ENCODE measurements around the gene DLG5.
A peak's percentile ranks its signal among the peaks of the same experiment; 100 is the strongest.

DLG5 gene

DNA sequence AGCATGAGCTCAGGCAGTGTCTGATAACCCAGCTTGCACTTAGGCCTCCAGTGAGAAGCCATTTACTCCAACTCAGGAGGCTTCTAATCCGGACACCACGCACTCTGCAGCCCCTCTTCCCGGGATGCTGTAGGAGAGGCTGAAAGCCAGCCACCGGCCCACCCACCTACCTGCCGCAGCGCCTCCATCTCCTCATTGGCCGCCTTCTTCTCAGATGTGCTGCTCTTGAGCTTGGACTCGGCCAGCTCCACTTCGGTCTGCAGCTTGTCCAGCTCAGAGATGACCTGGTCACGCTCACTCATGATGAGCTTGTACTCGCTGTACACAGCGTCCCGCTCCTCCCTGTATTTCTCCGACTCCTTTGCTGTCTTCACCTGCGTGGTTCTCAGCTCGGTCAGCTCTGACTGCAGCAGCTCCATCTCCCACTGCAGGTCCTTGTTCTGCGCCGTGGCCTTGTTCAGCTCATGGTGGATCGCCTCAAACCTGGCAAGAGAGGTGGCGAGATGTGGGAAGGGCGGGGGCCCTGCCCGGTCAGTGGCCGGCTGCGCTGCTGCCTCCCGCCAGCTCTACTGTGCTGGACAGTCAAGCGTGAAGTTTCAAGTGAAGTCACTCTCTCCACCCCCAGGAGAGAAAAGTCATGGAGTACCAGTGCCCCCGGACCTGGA, 84.7 kb downstream of the DLG5 start:
- no peak for DNase-seq

DNA sequence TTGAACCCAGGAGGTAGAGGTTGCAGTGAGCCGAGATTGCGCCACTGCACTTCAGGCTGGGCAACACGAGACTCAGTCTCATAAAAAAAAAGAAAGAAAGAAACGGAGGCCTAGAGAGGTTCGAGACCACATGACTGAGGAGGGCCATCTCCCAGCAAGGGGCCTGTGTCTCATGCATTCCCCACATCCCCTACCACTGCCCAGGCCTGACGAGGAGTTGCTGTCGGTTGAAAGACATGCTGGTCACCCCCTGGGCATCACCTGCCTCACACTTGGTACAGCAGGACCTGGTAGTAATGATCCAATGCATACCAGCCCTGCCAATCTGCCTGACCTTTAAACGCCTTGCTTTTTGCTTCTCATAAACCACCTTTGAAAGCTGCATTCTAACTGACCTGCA, 85.9 kb downstream of the DLG5 start:
- no peak for DNase-seq

DNA sequence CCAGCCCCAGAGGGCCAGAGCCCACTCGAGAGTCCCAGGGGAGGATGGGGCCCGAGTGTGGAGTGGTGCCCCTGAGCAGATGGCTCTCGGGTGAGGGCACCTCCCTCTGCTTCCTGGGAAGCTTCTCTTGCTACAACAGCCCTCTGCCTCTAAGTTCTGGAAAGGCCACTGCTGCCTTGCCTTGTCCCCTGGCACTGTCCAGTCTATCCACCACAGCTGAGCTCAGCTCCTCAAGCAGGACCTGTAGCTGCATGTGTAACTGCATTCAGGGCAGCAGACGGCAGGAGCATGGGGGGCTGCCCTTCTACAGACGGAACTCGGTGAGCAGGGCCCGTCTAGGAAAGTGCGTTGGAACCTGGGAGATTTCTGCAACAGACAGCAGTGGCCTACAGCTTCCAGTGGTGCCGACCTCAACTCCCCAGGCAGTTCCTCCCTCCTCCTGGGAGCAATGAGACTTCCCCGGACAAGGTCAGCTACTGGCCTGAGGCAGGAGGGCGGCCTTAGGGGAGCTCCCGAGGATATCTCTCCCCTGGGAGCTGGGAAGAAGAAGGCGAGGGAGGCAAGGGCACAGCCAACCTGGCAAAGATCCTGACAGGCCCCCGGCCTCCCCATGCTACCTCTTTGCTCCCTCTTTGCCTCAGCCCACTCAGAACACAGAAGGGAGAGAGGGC, 88.5 kb downstream of the DLG5 start:
- DNase-seq = no peak

DNA sequence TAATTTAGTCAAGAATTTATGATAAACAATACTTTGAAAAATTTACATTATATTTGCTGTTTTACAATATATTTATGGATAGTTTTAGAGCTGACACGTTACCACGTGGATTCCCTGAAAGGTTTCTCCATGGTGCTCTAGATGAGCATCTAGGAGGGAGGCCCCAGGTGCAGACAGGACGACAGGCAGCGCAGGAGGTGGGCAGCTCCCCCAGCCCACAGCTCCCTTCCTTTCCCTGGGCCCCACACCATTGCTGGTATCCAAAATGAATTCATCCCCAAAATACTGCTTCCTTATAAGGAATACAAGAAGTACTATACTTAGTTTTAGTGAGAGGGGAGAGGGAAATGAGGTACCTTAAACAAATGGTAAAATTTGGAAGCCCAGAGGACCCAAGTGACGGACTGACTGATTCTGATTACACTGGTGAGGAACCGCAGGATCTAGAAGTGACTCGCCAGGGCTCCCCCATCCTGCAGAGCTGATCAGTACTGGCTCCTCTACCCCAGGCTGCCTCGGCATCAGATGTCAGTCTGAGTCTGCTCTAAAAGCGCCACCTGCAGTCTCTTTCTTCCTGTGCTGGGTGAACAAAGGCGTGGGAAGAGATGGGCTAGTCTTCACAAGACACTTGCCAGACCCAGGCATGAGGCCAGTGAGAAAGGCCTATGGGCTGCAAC, 89.2 kb downstream of the DLG5 start:
- peak; percentile 33 to 86 (median 51) for DNase-seq

DNA sequence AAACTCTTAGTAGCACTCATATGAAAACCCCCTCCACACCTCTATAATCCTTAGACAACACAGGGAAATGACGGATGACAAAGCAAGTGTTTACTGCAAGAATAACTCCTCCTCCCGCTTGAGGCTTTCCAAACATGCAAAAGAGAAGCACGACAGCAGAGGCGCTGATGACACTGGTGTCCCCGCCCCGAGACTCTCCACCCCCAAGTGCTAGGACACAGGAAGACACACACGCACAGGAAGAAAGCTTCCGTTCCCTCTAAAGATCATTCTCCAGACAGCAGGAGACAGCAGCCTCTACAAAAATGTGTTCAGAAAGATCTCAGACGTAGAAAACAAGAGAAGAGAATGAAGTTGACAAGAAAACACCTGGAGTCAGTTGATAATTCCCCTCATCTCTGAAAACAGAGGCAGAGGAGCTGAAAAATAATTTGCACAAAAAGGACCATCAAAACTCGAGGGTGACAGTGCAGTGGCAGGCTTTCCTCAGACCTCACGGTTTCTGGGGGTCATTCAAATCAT, 90.2 kb downstream of the DLG5 start:
- DNase-seq = peak; percentile 52 to 88 (median 66)

DNA sequence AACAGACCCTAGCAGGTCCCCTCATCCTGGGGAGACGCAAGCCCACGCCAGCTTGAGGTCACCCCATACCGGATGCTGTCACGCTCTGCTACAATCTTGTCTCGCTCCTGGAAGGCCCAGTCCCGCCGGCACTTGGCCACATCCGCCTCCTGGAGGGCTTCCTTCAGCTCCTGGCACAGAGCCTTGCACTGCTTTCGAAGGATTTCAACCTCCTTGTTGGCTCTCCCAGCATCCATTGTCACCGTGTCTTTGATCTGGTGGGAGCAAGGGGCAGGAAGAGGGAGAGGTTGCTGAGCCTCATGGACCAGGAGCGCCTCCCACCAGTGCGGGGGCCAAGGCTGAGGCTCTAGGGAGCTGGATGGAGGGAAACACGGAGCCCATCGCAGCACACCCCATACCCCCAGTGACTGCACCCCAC, 90.9 kb downstream of the DLG5 start:
- no peak for DNase-seq

DNA sequence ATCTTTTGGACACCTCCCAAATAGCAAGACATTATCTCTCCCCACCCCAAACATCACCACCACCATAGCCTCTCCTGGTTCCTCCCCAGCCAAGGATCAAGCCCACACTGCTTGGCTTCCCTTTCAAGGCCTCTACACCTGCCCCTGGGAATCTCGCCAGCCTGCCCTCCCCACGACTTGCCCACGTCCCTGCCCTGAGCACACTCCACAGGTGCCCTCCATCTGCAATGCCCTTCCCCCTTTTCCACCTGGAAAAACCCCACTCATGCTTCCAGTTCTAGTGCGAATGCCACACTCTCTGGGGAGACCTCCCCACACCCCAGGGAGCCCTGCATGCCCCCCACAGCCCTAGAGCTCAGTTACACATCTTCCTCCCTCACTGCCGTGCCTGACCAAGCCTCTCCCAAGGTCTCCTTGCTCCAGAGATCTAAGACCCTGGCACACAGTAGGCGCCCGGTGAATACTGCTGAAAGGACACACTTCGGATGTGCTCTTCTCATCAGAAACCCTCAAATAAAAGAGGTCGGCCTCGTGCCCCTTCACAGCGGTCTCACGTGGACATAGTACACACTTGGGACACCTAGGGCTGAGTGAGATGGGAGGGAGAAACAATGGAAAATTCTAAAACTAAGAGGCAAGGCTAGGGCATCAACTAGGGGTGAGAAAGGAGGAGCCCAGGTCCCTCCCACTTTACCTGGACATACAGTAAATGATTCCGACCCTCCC, 91.4 kb downstream of the DLG5 start:
- no peak for DNase-seq

DNA sequence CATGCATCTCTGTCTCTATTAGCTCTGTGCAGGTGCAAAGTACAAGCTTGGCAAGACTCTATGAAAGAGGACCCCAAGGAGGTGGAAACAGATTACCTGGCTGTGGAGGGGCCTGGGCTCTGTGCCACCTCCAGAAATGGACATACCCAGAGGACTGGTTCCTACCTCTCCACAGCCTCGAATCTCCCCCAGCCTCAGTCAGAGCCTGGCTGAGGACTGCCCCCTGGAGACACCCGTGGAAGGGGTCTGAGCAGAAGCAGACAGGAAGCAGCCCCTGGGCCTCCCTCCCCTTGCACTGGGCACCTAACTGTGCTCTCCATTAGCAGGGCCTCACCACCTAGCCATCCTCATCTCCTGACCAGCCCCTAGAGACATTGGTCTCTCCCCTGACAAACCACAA, 92.0 kb downstream of the DLG5 start:
- no peak for DNase-seq

DNA sequence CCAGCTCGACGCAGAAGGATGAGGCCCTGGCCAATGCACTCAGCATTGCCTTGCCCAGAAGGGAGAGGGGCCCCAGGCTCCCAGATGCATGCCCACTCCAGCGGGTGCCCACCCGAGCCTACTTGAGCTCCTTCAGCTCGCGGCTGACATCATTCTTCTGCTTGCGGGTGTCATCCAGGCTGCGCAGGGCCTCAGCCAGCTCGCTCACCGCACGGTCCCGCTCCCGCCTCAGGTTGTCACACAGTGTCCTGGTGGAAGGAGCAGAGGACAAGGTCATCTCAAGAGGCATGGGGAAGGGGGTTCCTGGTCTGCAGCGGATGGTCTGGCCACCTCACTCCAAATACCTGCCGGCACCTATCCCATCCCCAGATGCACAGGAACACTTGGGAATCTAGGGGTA, 92.8 kb downstream of the DLG5 start:
- DNase-seq = no peak

DNA sequence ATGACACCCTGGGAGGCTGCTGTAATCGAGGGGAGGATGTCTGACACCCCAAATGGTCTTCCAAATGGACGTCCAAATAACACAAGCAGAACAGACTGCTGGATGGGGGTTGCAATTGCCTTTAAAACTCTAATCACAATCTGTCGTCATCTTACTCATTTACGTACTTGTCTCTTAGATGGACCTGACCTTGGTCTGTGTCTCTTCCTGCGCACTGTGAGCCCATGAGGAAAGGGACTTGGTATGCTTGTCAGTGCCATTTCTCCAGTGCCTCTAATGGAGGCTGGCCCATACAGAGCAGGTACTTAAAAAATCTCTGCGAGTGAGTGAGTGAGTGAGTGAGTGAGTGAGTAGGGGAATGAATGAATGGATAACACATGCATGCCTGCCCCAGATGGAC, 93.3 kb downstream of the DLG5 start:
- no peak for DNase-seq

DNA sequence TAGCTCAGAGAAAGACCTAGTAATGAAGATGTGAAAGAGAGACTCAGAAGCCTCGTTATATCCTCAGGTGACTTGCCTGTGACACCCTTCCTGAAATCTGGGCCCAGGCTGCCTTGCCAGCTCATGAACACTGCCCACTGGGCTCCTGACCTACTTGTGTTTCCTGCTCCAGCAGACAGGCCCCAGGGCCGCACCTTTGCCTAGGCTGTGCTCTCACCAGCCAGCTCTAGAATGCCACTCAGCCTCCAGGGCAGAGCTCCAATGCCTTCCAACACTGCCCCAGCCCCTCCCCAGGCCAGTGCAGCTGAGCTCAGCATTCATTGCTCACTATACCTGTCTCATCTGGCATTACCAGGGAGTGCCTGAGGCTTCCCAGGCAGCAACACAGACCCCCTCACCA, 94.3 kb downstream of the DLG5 start:
- peak in 4 of 5 donors; percentile 10 to 46 (median 36) for DNase-seq

DNA sequence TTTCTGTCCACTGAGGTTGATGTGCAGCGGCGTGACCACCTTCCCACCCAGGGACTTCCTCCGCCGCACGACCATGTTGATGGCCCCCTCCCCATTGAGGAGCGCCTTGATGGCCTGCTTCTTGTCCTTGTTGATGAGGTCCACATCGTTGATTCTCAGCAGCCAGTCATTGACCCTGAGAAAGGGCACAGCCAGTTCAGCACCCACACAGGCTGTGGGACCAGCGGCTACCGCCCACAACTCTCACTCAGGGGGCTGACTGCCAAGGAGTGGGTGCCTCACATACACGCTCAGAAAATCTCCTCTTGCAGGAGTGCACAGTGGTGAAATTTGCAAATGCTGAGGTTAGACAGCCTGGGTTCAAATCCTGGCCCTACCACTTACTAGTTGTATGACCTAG, 97.2 kb downstream of the DLG5 start:
- DNase-seq = no peak

DNA sequence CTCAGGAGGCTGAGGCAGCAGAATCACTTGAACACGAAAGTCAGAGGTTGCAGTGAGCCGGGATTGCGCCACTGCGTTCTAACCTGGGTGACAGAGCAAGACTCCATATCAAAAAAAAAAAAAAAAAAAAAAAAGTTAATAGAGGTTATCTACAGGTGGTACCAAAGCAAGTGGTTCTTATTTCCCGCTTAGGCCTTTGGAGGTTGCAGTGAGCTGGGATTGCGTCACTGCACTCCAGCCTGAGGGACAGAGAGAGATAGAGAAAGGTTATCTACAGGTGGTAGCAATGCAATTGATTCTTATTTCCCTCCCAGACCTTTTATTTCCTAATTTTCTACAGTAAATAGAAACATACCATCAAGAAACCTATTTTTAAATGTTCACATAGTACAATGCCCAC, 98.2 kb downstream of the DLG5 start:
- no peak for DNase-seq

DNA sequence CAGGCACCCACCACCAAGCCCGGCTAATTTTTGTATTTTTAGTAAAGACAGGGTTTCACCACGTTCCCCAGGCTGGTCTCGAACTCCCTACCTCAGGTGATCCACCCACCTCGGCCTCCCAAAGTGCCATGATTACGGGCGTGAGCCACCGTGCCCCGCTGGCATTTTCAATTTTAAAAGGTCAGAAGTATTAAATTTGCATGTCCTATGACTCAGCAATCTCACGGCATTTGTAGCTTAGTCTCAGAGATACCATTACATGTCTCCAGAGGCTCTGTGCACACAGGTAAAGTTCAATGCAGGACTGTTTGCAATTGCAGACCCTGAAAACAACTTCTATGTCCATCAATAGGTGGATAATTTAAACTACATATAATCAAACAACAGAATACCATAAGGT, 99.2 kb downstream of the DLG5 start:
- DNase-seq = no peak

DNA sequence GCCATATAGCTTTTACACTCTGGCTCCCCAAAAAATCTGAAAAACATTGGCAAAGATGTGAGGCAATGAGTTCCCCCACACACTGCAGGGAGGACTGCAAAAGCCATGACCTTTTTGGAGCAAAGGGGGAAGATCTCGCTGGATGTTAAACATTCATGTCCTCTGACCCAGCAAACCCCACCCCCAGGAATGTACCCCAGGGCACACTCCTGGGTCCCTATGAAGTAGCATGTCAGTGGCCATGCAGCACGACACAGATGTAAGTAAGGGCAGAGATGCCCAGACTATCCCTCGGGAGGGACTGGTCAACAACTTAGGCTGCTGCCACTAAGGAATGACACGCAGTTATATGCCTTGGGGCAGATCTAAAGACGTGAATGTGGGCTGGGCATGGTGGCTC, 100.6 kb downstream of the DLG5 start:
- no peak for DNase-seq

DNA sequence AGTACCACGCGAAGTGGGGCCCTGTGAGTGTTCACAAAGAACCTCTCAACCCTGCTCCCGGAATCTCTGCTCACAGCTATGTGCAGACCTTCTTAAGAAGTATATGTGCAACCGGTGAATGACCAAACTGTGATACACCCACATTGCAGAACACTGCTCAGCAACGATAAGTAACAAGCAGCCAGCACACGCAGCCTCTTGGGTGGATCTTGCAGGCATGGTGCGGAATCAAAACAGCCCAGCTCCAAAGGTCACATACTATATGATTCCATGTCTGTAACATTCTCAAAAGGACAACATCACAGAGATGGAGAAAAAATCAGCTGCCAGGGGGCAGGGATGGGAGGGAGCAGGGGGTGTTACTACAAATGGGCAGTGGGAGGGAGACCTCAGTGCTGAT, 101.6 kb downstream of the DLG5 start:
- DNase-seq = no peak

DNA sequence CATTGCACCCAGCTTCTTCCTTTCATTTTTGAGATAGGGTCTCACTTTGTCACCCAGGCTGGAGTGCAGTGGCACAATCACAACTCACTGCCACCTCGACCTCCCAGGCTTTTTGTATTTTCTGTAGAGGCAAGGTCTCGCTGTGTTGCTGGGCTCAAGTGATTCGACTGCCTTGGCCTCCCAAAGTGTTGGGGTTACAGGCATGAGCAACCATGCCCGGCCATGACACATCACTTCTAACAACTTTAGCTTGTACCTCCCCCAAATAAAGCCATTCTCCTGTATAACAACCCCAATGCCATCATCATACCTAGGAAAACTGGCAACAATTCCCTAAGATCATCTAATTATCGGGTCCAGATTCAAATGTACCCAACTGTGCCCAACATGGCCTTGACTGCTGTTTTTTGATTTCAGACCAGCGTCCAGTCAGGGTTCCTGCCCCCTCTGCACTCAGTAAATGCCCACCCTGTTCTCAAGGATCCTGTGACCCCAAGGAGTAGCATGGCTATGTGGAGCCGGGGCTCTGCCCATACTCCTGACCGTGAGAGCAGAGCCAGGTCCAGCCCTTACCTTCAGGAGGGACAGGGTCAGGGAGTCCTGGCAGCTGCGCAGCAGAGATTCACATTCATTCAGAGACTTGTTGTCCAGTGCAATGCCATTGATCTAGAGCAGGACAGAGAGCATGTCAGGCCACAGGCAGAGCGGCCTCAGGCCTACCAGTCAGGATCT, 102.6 kb downstream of the DLG5 start:
- no peak for DNase-seq

DNA sequence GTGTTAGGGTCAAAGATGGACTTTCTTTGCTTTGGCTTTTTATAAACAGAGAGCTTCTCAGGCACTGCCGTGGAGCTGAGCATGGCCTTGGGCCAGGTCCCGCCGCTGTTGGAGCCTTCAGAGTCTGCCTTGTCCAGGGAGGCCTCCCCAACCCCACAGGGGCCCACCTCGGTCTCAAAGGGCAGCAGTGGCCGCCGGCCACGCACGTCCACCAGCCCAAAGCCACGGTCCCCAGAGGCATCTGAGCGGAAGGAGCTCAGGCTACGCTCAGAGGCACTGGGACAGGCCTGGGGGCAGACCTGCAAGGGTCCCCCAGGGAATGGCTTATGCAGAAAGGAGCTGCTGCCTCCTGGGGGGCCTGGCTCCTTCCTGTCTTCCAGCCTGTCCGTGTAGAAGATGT, 105.0 kb downstream of the DLG5 start:
- no peak for DNase-seq

DNA sequence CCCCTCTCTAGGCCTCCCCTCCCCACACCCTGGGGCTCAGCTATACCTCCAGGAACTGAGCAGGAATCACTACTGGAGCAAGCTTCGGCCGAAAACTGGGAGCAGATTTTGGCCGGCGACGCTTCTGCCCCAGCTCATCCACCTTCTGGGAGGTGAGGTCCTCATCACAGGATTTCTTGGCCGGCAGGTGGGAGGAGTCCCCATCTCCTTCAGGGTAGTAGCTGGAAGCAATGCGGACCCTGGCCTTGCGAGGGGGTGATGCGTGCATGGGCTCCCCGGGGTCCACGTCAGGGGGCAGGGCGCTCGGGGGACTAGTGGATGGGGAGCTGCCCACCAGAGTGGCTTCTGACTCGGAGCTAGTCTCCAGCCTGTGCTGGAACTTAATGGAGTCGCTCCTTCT, 105.5 kb downstream of the DLG5 start:
- no peak for DNase-seq

DNA sequence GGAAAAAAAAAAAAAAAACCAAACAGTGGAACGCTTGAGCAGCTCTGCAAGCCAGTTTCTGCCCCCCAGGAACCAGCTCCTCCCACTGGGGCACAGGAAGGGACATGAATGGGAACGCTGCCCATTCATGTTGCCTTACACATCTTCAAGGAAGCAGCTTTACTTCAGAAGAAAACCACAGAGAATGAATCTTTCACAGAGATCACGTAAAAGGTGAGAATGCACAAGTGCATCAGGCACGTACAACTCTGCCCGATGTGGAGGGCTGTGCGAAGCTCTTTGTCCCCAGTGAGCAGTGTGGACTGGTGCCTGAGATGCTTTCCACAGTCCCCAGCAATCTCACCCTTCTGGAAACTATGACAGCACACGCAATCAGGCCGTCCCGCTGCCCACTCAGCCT, 106.2 kb downstream of the DLG5 start:
- DNase-seq = no peak

DNA sequence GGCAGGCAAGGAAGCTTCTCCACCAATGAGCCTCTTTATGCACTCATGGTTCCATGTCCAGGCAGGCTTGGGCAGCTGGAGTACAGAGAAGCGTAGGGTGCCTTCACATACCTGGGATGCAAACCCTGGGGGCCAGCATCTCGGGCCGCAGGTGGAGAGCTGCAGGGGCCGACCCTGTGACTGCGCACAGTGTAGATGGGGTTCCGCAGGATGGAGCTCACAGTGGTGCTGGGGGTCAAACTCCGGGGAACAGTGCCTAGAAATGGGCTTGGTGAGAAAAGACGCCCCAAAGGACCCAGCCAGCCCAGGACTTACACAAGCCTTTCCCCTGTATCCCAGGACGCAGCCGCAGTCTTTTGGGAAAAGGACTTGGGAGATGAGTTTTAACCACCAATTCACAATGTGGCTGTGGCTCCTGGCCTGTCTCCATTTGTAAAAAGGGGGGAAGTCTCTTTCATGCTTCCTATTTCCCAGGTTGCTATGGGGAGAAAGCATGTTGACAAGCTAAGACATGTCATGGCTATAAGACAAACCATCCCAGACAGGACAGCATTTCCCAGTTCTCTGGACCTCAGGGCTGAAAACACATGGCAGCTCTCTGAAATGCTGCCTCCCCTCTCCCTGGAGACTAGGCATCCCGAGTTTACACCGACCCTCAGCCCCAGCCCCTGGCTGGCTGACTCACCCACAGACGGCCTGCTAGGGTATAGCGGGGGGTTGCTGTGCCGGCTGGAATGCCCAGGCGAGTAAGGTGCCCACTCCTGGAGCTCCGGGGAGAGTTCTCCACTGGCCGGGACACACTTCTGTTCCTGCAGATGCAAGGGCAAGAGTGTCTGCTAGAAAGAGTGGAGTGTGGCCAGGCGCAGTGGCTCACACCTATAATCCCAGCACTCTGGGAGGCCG, 107.1 kb downstream of the DLG5 start:
- DNase-seq = no peak

DNA sequence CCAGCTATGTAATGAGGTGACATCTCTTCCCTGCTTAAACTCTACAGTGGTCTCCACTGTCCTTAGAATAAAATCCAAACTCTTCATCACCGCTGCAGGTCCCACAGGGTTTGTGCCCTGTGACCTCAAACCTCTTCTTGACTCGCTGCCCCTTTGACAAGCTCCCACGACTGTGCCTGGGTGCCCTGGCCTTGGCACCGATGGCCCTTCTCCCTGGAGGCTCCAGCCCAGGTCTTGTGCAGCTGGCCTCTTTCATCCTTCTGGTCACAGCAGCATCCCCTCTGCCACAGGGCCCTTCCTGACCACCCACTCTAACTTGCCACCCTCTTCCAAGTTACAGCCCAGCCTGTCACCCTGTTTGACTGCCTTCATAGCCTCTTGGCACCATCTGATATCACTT, 108.2 kb downstream of the DLG5 start:
- DNase-seq = no peak

Data from T-helper 1 cell (primary cell).